Measurements from ENCODE around the gene CNOT1.

- TF ChIP-seq EZH2 (IDR thresholded peaks at IDR 0.05; ENCODE audit: borderline replicate concordance, insufficient read depth, low read length, poor library complexity, severe bottlenecking) (no peak), CTCF (IDR thresholded peaks at IDR 0.05; ENCODE audit: poor library complexity, severe bottlenecking) (no peak), EP300 (conservative IDR thresholded peaks at IDR 0.05; ENCODE audit: poor library complexity, severe bottlenecking) (no peak), TAF1 (IDR thresholded peaks at IDR 0.05; ENCODE audit: low read depth) (no peak), POLR2AphosphoS5 (IDR thresholded peaks at IDR 0.05) (no peak), SMC3 (conservative IDR thresholded peaks at IDR 0.05; ENCODE audit: poor library complexity) (no peak), RAD21 (conservative IDR thresholded peaks at IDR 0.05) (no peak), MXI1 (conservative IDR thresholded peaks at IDR 0.05; ENCODE audit: poor library complexity, severe bottlenecking) (no peak)
- TF ChIP-seq, protein P1, sequence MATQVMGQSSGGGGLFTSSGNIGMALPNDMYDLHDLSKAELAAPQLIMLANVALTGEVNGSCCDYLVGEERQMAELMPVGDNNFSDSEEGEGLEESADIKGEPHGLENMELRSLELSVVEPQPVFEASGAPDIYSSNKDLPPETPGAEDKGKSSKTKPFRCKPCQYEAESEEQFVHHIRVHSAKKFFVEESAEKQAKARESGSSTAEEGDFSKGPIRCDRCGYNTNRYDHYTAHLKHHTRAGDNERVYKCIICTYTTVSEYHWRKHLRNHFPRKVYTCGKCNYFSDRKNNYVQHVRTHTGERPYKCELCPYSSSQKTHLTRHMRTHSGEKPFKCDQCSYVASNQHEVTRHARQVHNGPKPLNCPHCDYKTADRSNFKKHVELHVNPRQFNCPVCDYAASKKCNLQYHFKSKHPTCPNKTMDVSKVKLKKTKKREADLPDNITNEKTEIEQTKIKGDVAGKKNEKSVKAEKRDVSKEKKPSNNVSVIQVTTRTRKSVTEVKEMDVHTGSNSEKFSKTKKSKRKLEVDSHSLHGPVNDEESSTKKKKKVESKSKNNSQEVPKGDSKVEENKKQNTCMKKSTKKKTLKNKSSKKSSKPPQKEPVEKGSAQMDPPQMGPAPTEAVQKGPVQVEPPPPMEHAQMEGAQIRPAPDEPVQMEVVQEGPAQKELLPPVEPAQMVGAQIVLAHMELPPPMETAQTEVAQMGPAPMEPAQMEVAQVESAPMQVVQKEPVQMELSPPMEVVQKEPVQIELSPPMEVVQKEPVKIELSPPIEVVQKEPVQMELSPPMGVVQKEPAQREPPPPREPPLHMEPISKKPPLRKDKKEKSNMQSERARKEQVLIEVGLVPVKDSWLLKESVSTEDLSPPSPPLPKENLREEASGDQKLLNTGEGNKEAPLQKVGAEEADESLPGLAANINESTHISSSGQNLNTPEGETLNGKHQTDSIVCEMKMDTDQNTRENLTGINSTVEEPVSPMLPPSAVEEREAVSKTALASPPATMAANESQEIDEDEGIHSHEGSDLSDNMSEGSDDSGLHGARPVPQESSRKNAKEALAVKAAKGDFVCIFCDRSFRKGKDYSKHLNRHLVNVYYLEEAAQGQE (IDR thresholded peaks at IDR 0.05; ENCODE audit: borderline replicate concordance): no peak
These were observed 65.9 kb downstream of the CNOT1 start for GRCh38 chr16:58563775-58564174.
